GM10266 (cell line): ENCODE data around the gene FGF7.

Source experiments
- DNase-seq: peaks from one replicate; pipeline ENCODE4 v3.0.0; 2012; ENCODE audit errors: extremely low spot score
- CTCF ChIP-seq: IDR thresholded peaks from 2 replicates; pipeline ENCODE4 v1.5.1; 2012; ENCODE audit warnings: mild to moderate bottlenecking, low read depth; ENCODE audit not compliant: control insufficient read depth, insufficient read depth; ENCODE audit errors: missing control alignments

FGF7 gene

GRCh38 chr15:49530092-49530491, 107.0 kb downstream of the FGF7 start:
- no peak for TF ChIP-seq CTCF

More at GRCh38 chr15:49530092-49530491, 107.0 kb downstream of the FGF7 start:
- DNase-seq, result no peak
